ENCODE results near the gene CELSR1.

GRCh38 chr22:46567471-46567870, 30.1 kb upstream of the CELSR1 start:
- TF ChIP-seq EZH2 (IDR thresholded peaks at IDR 0.05; ENCODE audit: insufficient read depth, low read length): no peak
- TF ChIP-seq, protein P1, sequence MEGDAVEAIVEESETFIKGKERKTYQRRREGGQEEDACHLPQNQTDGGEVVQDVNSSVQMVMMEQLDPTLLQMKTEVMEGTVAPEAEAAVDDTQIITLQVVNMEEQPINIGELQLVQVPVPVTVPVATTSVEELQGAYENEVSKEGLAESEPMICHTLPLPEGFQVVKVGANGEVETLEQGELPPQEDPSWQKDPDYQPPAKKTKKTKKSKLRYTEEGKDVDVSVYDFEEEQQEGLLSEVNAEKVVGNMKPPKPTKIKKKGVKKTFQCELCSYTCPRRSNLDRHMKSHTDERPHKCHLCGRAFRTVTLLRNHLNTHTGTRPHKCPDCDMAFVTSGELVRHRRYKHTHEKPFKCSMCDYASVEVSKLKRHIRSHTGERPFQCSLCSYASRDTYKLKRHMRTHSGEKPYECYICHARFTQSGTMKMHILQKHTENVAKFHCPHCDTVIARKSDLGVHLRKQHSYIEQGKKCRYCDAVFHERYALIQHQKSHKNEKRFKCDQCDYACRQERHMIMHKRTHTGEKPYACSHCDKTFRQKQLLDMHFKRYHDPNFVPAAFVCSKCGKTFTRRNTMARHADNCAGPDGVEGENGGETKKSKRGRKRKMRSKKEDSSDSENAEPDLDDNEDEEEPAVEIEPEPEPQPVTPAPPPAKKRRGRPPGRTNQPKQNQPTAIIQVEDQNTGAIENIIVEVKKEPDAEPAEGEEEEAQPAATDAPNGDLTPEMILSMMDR (IDR thresholded peaks at IDR 0.05; ENCODE audit: insufficient read depth, low read depth, low read length): no peak
